Loucy (cell line): ENCODE measurements around the gene THAP4.
"Not testable (repeated sequence)": the region's sequence is repeated elsewhere in the genome, so short reads cannot be mapped to it uniquely, and the experiment has no call there.

ENCODE experiments used
- H2AFZ ChIP-seq: fragments of 200-600 bp; sonication (generic); 2 replicates; pipeline ENCODE4 v1.6.0; 2016; ENCODE audit warnings: antibody characterized with exemption, mild to moderate bottlenecking, low read length, moderate library complexity
- H3F3A ChIP-seq: fragments of 200-600 bp; 2 replicates; pipeline ENCODE4 v1.6.0; 2016; ENCODE audit warnings: antibody characterized with exemption, low read depth, mild to moderate bottlenecking
- H3K27me3 ChIP-seq: fragments of 200-600 bp; sonication (generic); 2 replicates; pipeline ENCODE4 v1.6.1; 2014; ENCODE audit warnings: low read length, mild to moderate bottlenecking; ENCODE audit not compliant: insufficient read depth, poor library complexity, severe bottlenecking
- H3K36me3 ChIP-seq: fragments of 200-600 bp; sonication (generic); 2 replicates; pipeline ENCODE4 v1.6.1; 2016; ENCODE audit warnings: low read length; ENCODE audit not compliant: insufficient read depth
- H3K4me1 ChIP-seq: fragments of 200-600 bp; sonication (generic); 2 replicates; pipeline ENCODE4 v1.5.1; 2014; ENCODE audit warnings: low read length, mild to moderate bottlenecking; ENCODE audit not compliant: insufficient read depth, poor library complexity, severe bottlenecking
- H3K4me2 ChIP-seq: fragments of 200-600 bp; sonication (generic); 2 replicates; pipeline ENCODE4 v1.6.0; 2014; ENCODE audit warnings: antibody characterized with exemption, low read length, low read depth, mild to moderate bottlenecking; ENCODE audit not compliant: poor library complexity, severe bottlenecking
- H3K4me3 ChIP-seq: fragments of 200-600 bp; sonication (generic); 2 replicates; pipeline ENCODE4 v1.5.1; 2014; ENCODE audit warnings: low read length, mild to moderate bottlenecking, mixed read lengths; ENCODE audit not compliant: poor library complexity, severe bottlenecking
- H3K79me2 ChIP-seq: fragments of 200-600 bp; sonication (generic); 2 replicates; pipeline ENCODE4 v1.6.1; 2014; ENCODE audit warnings: low read length; ENCODE audit not compliant: insufficient read depth
- H3K9ac ChIP-seq: fragments of 200-600 bp; sonication (generic); 2 replicates; pipeline ENCODE4 v1.6.0; 2014; ENCODE audit warnings: mild to moderate bottlenecking, low read depth, low read length, moderate library complexity; ENCODE audit not compliant: poor library complexity, severe bottlenecking
- H3K9me2 ChIP-seq: fragments of 200-600 bp; sonication (generic); replicated peaks from 2 replicates; pipeline ENCODE4 v1.6.1; 2016; ENCODE audit warnings: low read depth, low read length, mixed read lengths
- H3K9me3 ChIP-seq: fragments of 200-600 bp; sonication (generic); 2 replicates; pipeline ENCODE4 v1.6.1; 2014; ENCODE audit warnings: mild to moderate bottlenecking, antibody characterized with exemption, low read length, low read depth; ENCODE audit not compliant: insufficient read depth
- H4K20me1 ChIP-seq: fragments of 200-600 bp; sonication (generic); 2 replicates; pipeline ENCODE4 v1.6.0; 2014; ENCODE audit warnings: antibody characterized with exemption, low read length, mild to moderate bottlenecking; ENCODE audit not compliant: insufficient read depth, poor library complexity, severe bottlenecking
- CTCF ChIP-seq: fragments of 200-600 bp; sonication (generic); conservative IDR thresholded peaks from 2 replicates; pipeline ENCODE4 v1.5.1; 2014; ENCODE audit warnings: mild to moderate bottlenecking, antibody characterized with exemption, low read length
- EZH2phosphoT487 ChIP-seq: fragments of 200-600 bp; IDR thresholded peaks from 2 replicates; pipeline ENCODE4 v1.6.1; 2018; ENCODE audit warnings: antibody characterized with exemption, mild to moderate bottlenecking, moderate library complexity, borderline replicate concordance

THAP4 gene

DNA sequence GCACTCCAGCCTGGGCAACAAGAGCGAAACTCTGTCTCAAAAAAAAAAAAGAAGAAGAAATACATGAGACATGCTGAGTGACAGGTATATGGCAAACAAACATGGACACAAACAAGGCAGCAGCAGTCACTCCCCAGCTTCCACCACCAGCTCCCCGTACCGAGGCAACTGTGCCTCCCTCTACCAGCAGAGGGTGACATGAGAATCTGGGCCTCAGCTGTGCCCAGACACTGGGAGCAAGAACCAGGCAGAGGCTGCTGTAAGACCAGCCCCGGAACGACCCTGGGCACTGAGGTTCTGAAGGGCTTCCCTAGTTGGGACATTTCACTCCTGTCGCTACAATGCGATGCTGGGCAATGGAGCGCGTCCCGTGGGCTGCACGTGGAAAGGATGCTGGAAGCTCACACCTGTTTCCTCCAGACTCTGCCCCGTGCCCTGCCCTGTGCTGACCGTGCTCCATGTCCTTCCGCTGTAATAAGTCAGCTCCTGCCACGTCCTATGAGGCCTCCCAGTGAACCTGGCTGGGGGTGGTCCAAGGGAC, 41.3 kb downstream of the THAP4 start:
- H3K27me3 ChIP-seq = no peaks in the 10 kb centered on the region
- no peaks in the 10 kb centered on the region for H3K9me3 ChIP-seq
- H3K4me3 ChIP-seq = no peak overlapping the region
- H3K4me1 ChIP-seq = no peaks in the 10 kb centered on the region
- H3K9ac ChIP-seq = no peak overlapping the region
- no peak overlapping the region for H3K4me2 ChIP-seq
- no peak for TF ChIP-seq EZH2phosphoT487
- peak; percentile 43 for TF ChIP-seq CTCF
- no peaks in the 10 kb centered on the region for H4K20me1 ChIP-seq
- H2AFZ ChIP-seq = no peak overlapping the region
- no peaks in the 10 kb centered on the region for H3K79me2 ChIP-seq
- peaks cover 35% of the 10 kb centered on the region; the same call in 1 of the 2 replicates for H3K36me3 ChIP-seq
- H3F3A ChIP-seq = no peaks in the 10 kb centered on the region
- H3K9me2 ChIP-seq = no peaks in the 10 kb centered on the region

GRCh38 chr2:241593271-241593670, 43.7 kb downstream of the THAP4 start:
- Histone ChIP-seq H3K36me3 (peaks cover 27% of the 10 kb centered on the region; the same call in 1 of the 2 replicates), H3K4me3 (no peak overlapping the region), H3K27me3 (no peaks in the 10 kb centered on the region), H2AFZ (no peak overlapping the region), H3F3A (no peaks in the 10 kb centered on the region), H4K20me1 (no peaks in the 10 kb centered on the region), H3K4me2 (no peak overlapping the region), H3K9me2 (no peaks in the 10 kb centered on the region), H3K9me3 (peaks cover 2% of the 10 kb centered on the region; the same call in 1 of the 2 replicates), H3K79me2 (no peaks in the 10 kb centered on the region), H3K9ac (no peak overlapping the region), H3K4me1 (no peaks in the 10 kb centered on the region)
- no peak for TF ChIP-seq CTCF
- TF ChIP-seq EZH2phosphoT487 = no peak

DNA sequence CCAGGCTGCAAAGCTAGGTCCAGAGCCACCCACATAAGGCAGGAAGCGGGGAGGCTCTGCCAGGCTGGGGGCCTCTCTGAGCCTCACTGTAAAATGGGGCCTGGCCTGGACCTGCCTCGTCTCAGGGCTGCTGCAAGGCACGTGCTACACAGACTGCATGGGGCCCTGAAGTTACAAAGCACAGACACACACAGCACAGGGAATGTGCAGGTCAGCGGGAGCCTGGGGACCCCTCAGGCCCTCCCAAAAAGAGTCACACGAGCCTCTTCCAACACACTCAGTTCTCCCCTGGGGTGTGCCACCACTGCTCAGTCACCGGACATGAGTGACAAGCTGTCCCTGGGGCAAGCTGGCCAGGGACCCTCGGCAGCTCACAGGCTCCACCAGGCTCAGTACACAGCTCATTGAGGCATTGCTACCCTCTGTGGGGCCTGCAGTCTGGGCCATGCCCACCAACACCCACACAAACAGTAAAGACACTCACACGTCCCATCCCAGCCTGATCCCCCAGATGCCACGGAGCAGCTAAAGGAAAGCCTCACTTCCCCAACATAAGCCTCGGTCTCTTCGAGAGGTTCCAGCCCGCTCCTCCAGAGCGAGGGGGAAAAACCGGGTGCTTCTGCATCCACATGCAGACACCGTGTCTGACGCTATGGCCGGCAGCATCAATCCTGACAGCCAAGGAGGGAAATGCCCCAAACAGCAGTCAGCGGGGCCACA, 44.7 kb downstream of the THAP4 start:
- Histone ChIP-seq H3K4me1 (no peaks in the 10 kb centered on the region), H2AFZ (no peak overlapping the region), H3K4me3 (no peak overlapping the region), H3K9me3 (peaks cover 6% of the 10 kb centered on the region; the same call in 1 of the 2 replicates), H3K27me3 (no peaks in the 10 kb centered on the region), H4K20me1 (no peaks in the 10 kb centered on the region), H3K9ac (no peak overlapping the region), H3K79me2 (no peaks in the 10 kb centered on the region), H3K36me3 (peaks cover 30% of the 10 kb centered on the region; the same call in 1 of the 2 replicates), H3K4me2 (no peak overlapping the region), H3F3A (no peaks in the 10 kb centered on the region), H3K9me2 (no peaks in the 10 kb centered on the region)
- TF ChIP-seq CTCF (no peak), EZH2phosphoT487 (no peak)

GRCh38 chr2:241590496-241591455, 46.2 kb downstream of the THAP4 start:
- H3K4me3 ChIP-seq, H3K4me2 ChIP-seq, H3K79me2 ChIP-seq, H3F3A ChIP-seq, H3K27me3 ChIP-seq, H3K9ac ChIP-seq, H2AFZ ChIP-seq, H3K9me2 ChIP-seq, H3K4me1 ChIP-seq, H4K20me1 ChIP-seq: not testable (repeated sequence)
- peaks cover 18% of the 10 kb centered on the region for H3K9me3 ChIP-seq
- H3K36me3 ChIP-seq = peaks cover 41% of the 10 kb centered on the region; the same call in 1 of the 2 replicates
